HepG2 (cell line): Measurements from ENCODE around the gene FMR1. TPM values are rescaled to one million over a fixed set of nuclear protein-coding genes. Genes with fewer than 3 reads are reported as not detected.

Experiments used
- ATAC-seq: fragments of 200-7000 bp; cut with Tn5 transposase; 3 replicates; pipeline ENCODE4 v1.9.1; 2020; ENCODE audit warnings: mild to moderate bottlenecking, moderate library complexity
- BruUV-seq: library from RNA; stranded (reverse); fragments of 400-500 nt; replicated peaks from 2 replicates; lab custom pipeline; 2021; lab: Mats Ljungman, UMichigan
- CTCF ChIA-PET: fragments of 300-600 bp; formaldehyde crosslinking; extraction: SDS; loops from one replicate; lab custom pipeline; 2021; ENCODE audit warnings: low total read pairs, inconsistent platforms, low intra/inter-chr PET ratio; lab: Yijun Ruan, JAX
- POLR2A ChIA-PET: fragments of 350-600 bp; sonication (Branson Sonifier 250); formaldehyde crosslinking; loops from one replicate; lab custom pipeline; 2020; ENCODE audit warnings: antibody characterized with exemption, inconsistent platforms; lab: Yijun Ruan, JAX
- DNase-seq: peaks from one replicate; pipeline ENCODE4 v3.0.0-alpha.2; 2015; ENCODE audit warnings: low spot score
- FAIRE-seq: peaks from 3 replicates; lab custom pipeline; 2011; peaks lifted over from hg19 to GRCh38; lab: Jason Lieb, UNC
- H2AFZ ChIP-seq: one replicate; pipeline ENCODE4 v1.6.1; 2011; ENCODE audit warnings: low read length, inconsistent platforms
- H3K27ac ChIP-seq: fragments of 300-600 bp; 3 replicates; pipeline ENCODE4 v1.8.0; 2011; ENCODE audit warnings: mixed run types, mild to moderate bottlenecking, mixed read lengths, low read length, inconsistent platforms; ENCODE audit not compliant: insufficient read depth; ENCODE audit errors: extremely low read length
- H3K27me3 ChIP-seq, 2 experiments: fragments of 200-600 bp in 1 of 2; 2 replicates in 1 of 2; 3 replicates in 1 of 2; pipeline versions ENCODE4 v1.6.0 to v1.8.0; 2011; ENCODE audit warnings: low read length in 2 of 2, mild to moderate bottlenecking in 2 of 2, moderate library complexity in 2 of 2, inconsistent platforms in 1 of 2; ENCODE audit not compliant: insufficient read depth in 2 of 2, control insufficient read depth in 1 of 2
- H3K36me3 ChIP-seq, 2 experiments: fragments of 200-600 bp in 1 of 2; replicated peaks in 1 of 2; 2 replicates in 1 of 2; 3 replicates in 1 of 2; pipeline versions ENCODE4 v1.5.1 to v1.8.0; 2011; ENCODE audit warnings: low read length in 2 of 2, inconsistent platforms in 1 of 2; ENCODE audit not compliant: insufficient read depth in 2 of 2, control insufficient read depth in 1 of 2
- H3K4me1 ChIP-seq: 2 replicates; pipeline ENCODE4 v1.5.1; 2012; ENCODE audit warnings: low read length, inconsistent platforms; ENCODE audit not compliant: insufficient read depth
- H3K4me2 ChIP-seq: 2 replicates; pipeline ENCODE4 v1.6.0; 2011; ENCODE audit warnings: low read depth, low read length, inconsistent platforms
- H3K4me3 ChIP-seq, 3 experiments: fragments of 200-600 bp in 1 of 3; sonication (generic), shearing (Covaris generic) in 1 of 3; replicated peaks in 1 of 3; 2 replicates each; pipeline ENCODE4 v1.5.1; 2011 to 2016; ENCODE audit warnings: low read length in 3 of 3, inconsistent platforms in 2 of 3, low read depth in 2 of 3, mild to moderate bottlenecking in 2 of 3, control low read depth in 1 of 3, mixed read lengths in 1 of 3; ENCODE audit not compliant: insufficient read depth in 1 of 3
- H3K79me2 ChIP-seq: one replicate; pipeline ENCODE4 v1.6.1; 2011; ENCODE audit warnings: low read length, inconsistent platforms; ENCODE audit not compliant: insufficient read depth
- H3K9ac ChIP-seq: 2 replicates; pipeline ENCODE4 v1.6.0; 2011; ENCODE audit warnings: mild to moderate bottlenecking, low read depth, low read length, inconsistent platforms; ENCODE audit not compliant: insufficient read depth
- H3K9me3 ChIP-seq: 2 replicates; pipeline ENCODE4 v1.5.1; 2012; ENCODE audit warnings: mild to moderate bottlenecking, low read length
- H4K20me1 ChIP-seq: 2 replicates; pipeline ENCODE4 v1.6.0; 2011; ENCODE audit warnings: inconsistent platforms, mild to moderate bottlenecking, low read length, moderate library complexity; ENCODE audit not compliant: insufficient read depth
- ELF4 ChIP-seq: sonication (generic); formaldehyde crosslinking; IDR thresholded peaks from 2 replicates; pipeline ENCODE4 v1.5.0; 2020; ENCODE audit warnings: missing genetic modification reagents, mild to moderate bottlenecking, moderate library complexity, borderline replicate concordance
- FOXC1 ChIP-seq: sonication (generic); formaldehyde crosslinking; IDR thresholded peaks from 2 replicates; pipeline ENCODE4 v1.8.0; 2022; ENCODE audit warnings: mild to moderate bottlenecking, missing genetic modification reagents, borderline replicate concordance
- GABPA ChIP-seq, 2 experiments: IDR thresholded peaks; 2 replicates each; pipeline ENCODE4 v1.6.1; 2011 to 2016; ENCODE audit warnings: low read depth in 2 of 2, low read length in 1 of 2, missing biosample characterization in 1 of 2, missing genetic modification characterization in 1 of 2
- KLF6 ChIP-seq: IDR thresholded peaks from 2 replicates; pipeline ENCODE4 v1.8.0; 2016; ENCODE audit warnings: missing biosample characterization, missing genetic modification reagents
- TFDP1 ChIP-seq: IDR thresholded peaks from 2 replicates; pipeline ENCODE4 v1.6.1; 2016; ENCODE audit warnings: missing compliant biosample characterization, missing genetic modification reagents, borderline replicate concordance
- ZBTB4 ChIP-seq: sonication (generic); formaldehyde crosslinking; IDR thresholded peaks from 2 replicates; pipeline ENCODE4 v1.4.0; 2020; ENCODE audit warnings: missing genetic modification reagents, mild to moderate bottlenecking, borderline replicate concordance
- ZKSCAN8 ChIP-seq: IDR thresholded peaks from 2 replicates; pipeline ENCODE4 v1.6.1; 2016; ENCODE audit warnings: borderline replicate concordance, missing genetic modification reagents, missing compliant biosample characterization
- ZNF232 ChIP-seq: sonication (generic); formaldehyde crosslinking; IDR thresholded peaks from 2 replicates; pipeline ENCODE4 v1.4.0; 2020; ENCODE audit warnings: missing genetic modification reagents, borderline replicate concordance
- ZNF605 ChIP-seq: sonication (generic); formaldehyde crosslinking; IDR thresholded peaks from 2 replicates; pipeline ENCODE4 v1.8.0; 2022; ENCODE audit warnings: mild to moderate bottlenecking, missing genetic modification reagents
- WGBS: methylation state at CpG from one replicate; pipeline ENCODE4 v1.1.6; 2017; ENCODE audit warnings: low lambda C conversion rate; 5-methylcytosine and 5-hydroxymethylcytosine counted together
- in situ Hi-C: cut with HindIII; loops from 2 replicates; pipeline ENCODE4 v1.10.0; 2017; ENCODE audit warnings: low pct_unique_long_range_greater_than_20kb; ENCODE audit not compliant: extremely low pct_ligation_motif_present
- intact Hi-C: fragments of 100-400 bp; cut with micrococcal nuclease; formaldehyde crosslinking; loops from one replicate; pipeline ENCODE4 v1.10.0; 2022; ENCODE audit not compliant: unreplicated experiment
- polyA plus RNA-seq, 8 experiments: library from polyadenylated mRNA; depleted of rRNA in 3 of 8; stranded (reverse) in 7 of 8; unstranded in 1 of 8; fragments of >200 nt; fragmentation: Illumina TruSeq in 4 of 8; extraction: Trizol in 4 of 8; gene quantifications; 2 replicates each; pipeline versions ENCODE4 v1.2.1 to v1.2.3, GENCODE V29; 2011 to 2016; ENCODE audit warnings: low read depth in 4 of 8, missing spikeins in 1 of 8, mixed read lengths in 1 of 8; ENCODE audit not compliant: insufficient read depth in 1 of 8
- total RNA-seq, 5 experiments: library from RNA; depleted of rRNA; stranded (reverse); fragments of >200 nt; fragmentation: Illumina TruSeq; extraction: Trizol; gene quantifications; 2 replicates each; pipeline ENCODE4 v1.2.3, GENCODE V29; 2016; ENCODE audit warnings: low read depth in 1 of 5
- TF ChIP-seq, protein P1 (sequence below): sonication (generic); formaldehyde crosslinking; IDR thresholded peaks from 2 replicates; pipeline ENCODE4 v1.8.0; 2022; ENCODE audit warnings: mild to moderate bottlenecking, missing genetic modification reagents; ENCODE audit not compliant: insufficient replicate concordance
- TF ChIP-seq, protein P2 (sequence below): sonication (generic); formaldehyde crosslinking; IDR thresholded peaks from 2 replicates; pipeline ENCODE4 v1.4.0; 2020; ENCODE audit warnings: missing genetic modification reagents, mild to moderate bottlenecking, borderline replicate concordance
- TF ChIP-seq, protein P3 (sequence below): sonication (generic); formaldehyde crosslinking; IDR thresholded peaks from 2 replicates; pipeline ENCODE4 v1.4.0; 2020; ENCODE audit warnings: missing genetic modification reagents, borderline replicate concordance

FMR1 gene
- total and polyA plus RNA-seq, 2 of the 13 experiments (the other 11 are each of a cell fraction or from before 2014, with no cell fraction given): 27.8 to 49.6 TPM

DNA sequence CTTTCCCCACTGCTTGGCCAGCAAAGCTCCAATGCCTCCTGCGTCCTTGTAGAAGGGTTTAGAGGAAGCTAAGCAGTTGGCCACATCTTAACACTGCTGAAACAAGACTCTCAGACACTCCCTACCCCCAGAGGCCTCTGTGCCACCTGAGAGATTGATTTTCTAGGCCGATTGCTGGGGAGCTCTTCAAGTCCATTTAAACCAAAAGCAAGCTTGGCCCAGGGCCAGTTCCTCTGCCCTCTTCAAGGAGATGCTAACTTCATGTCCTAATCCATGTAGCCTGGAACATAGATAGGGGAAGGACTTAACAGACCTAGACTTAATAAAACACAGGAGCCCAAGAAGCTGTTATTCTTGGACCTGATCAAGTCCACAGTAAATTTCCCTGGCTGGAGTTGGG, 42.3 kb downstream of the FMR1 start:
- Histone ChIP-seq H3K4me3 (no peak overlapping the region), H3K79me2 (no peaks in the 10 kb centered on the region)
- no TSS peak for BruUV-seq
- TF ChIP-seq TFDP1 (CRISPR knock-in tag) (no peak), GABPA (IDR thresholded peaks at IDR 0.05; ENCODE audit: low read depth, low read length) (no peak), GABPA (CRISPR knock-in tag; IDR thresholded peaks at IDR 0.05; ENCODE audit: low read depth) (no peak), ZNF232 (CRISPR knock-in tag) (no peak), FOXC1 (CRISPR knock-in tag) (no peak), ZKSCAN8 (CRISPR knock-in tag) (no peak), ZBTB4 (no peak), ELF4 (CRISPR knock-in tag) (no peak), ZNF605 (CRISPR knock-in tag) (no peak), KLF6 (no peak)
- TF ChIP-seq, protein P1, sequence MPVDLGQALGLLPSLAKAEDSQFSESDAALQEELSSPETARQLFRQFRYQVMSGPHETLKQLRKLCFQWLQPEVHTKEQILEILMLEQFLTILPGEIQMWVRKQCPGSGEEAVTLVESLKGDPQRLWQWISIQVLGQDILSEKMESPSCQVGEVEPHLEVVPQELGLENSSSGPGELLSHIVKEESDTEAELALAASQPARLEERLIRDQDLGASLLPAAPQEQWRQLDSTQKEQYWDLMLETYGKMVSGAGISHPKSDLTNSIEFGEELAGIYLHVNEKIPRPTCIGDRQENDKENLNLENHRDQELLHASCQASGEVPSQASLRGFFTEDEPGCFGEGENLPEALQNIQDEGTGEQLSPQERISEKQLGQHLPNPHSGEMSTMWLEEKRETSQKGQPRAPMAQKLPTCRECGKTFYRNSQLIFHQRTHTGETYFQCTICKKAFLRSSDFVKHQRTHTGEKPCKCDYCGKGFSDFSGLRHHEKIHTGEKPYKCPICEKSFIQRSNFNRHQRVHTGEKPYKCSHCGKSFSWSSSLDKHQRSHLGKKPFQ (CRISPR knock-in tag): no peak
- TF ChIP-seq, protein P2, sequence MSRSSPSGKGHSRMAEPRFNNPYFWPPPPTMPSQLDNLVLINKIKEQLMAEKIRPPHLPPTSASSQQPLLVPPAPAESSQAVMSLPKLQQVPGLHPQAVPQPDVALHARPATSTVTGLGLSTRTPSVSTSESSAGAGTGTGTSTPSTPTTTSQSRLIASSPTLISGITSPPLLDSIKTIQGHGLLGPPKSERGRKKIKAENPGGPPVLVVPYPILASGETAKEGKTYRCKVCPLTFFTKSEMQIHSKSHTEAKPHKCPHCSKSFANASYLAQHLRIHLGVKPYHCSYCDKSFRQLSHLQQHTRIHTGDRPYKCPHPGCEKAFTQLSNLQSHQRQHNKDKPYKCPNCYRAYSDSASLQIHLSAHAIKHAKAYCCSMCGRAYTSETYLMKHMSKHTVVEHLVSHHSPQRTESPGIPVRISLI: no peak
- TF ChIP-seq, protein P3, sequence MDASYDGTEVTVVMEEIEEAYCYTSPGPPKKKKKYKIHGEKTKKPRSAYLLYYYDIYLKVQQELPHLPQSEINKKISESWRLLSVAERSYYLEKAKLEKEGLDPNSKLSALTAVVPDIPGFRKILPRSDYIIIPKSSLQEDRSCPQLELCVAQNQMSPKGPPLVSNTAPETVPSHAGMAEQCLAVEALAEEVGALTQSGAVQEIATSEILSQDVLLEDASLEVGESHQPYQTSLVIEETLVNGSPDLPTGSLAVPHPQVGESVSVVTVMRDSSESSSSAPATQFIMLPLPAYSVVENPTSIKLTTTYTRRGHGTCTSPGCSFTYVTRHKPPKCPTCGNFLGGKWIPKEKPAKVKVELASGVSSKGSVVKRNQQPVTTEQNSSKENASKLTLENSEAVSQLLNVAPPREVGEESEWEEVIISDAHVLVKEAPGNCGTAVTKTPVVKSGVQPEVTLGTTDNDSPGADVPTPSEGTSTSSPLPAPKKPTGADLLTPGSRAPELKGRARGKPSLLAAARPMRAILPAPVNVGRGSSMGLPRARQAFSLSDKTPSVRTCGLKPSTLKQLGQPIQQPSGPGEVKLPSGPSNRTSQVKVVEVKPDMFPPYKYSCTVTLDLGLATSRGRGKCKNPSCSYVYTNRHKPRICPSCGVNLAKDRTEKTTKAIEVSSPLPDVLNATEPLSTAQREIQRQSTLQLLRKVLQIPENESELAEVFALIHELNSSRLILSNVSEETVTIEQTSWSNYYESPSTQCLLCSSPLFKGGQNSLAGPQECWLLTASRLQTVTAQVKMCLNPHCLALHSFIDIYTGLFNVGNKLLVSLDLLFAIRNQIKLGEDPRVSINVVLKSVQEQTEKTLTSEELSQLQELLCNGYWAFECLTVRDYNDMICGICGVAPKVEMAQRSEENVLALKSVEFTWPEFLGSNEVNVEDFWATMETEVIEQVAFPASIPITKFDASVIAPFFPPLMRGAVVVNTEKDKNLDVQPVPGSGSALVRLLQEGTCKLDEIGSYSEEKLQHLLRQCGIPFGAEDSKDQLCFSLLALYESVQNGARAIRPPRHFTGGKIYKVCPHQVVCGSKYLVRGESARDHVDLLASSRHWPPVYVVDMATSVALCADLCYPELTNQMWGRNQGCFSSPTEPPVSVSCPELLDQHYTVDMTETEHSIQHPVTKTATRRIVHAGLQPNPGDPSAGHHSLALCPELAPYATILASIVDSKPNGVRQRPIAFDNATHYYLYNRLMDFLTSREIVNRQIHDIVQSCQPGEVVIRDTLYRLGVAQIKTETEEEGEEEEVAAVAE (CRISPR knock-in tag): no peak

More for the DNA sequence above, 42.3 kb downstream of the FMR1 start:
- peak; percentile 31 for ATAC-seq
- WGBS: no CpG with 5 or more reads among the region's 2 CpGs
- ChIA-PET CTCF (no interaction called here), POLR2A (no interaction called here)
- Histone ChIP-seq H3K4me2 (no peak overlapping the region), H3K27me3 (no peaks in the 10 kb centered on the region), H4K20me1 (no peaks in the 10 kb centered on the region), H3K9ac (no peak overlapping the region), H3K27ac (no peak overlapping the region), H3K9me3 (no peaks in the 10 kb centered on the region), H2AFZ (no peak overlapping the region), H3K36me3 (no peaks in the 10 kb centered on the region), H3K4me1 (peaks cover 22% of the 10 kb centered on the region)
- FAIRE-seq: no peak
- in situ Hi-C loops: no loop called here
- no peak for DNase-seq
- intact Hi-C loops: no loop called here
